Gastroesophageal sphincter (tissue), 4 donors: ENCODE data around the gene MCTP1. TPM values are rescaled to one million over a fixed set of nuclear protein-coding genes. Genes with fewer than 3 reads are reported as not detected.

ENCODE experiments used
- ATAC-seq: fragments of 150-250 bp; one replicate; pipeline ENCODE4 v1.9.1; 2016; ENCODE audit warnings: mild to moderate bottlenecking, moderate library complexity
- H3K27ac ChIP-seq, 4 donors: fragments of 200-600 bp; sonication (generic) in 3 of 4; 1 replicate in 3 of 4; 2 replicates in 1 of 4; pipeline ENCODE4 v1.5.1; 2016 to 2019
- H3K27me3 ChIP-seq: fragments of 200-600 bp; sonication (generic); one replicate; pipeline ENCODE4 v1.5.1; 2019
- H3K36me3 ChIP-seq, 2 donors: fragments of 200-600 bp; sonication (generic); one replicate each; pipeline ENCODE4 v1.5.1; 2019; ENCODE audit warnings: control low read depth in 1 of 2
- H3K4me1 ChIP-seq, 3 donors: fragments of 200-600 bp; sonication (generic); 1 replicate in 2 of 3; 2 replicates in 1 of 3; pipeline ENCODE4 v1.5.1; 2016 to 2019; ENCODE audit warnings: control low read depth in 2 of 3
- H3K4me3 ChIP-seq, 2 donors: fragments of 200-600 bp; sonication (generic); one replicate each; pipeline ENCODE4 v1.5.1; 2019; ENCODE audit warnings: mild to moderate bottlenecking in 1 of 2, moderate library complexity in 1 of 2
- H3K9me3 ChIP-seq, 3 donors: fragments of 200-600 bp; sonication (generic); one replicate each; pipeline ENCODE4 v1.5.1; 2017 to 2019; ENCODE audit warnings: control low read depth in 2 of 3
- CTCF ChIP-seq, 4 experiments: fragments of 200-600 bp in 2 of 4; fragments of 450-650 bp in 2 of 4; sonication (generic) in 1 of 4; IDR thresholded peaks; one replicate each; pipeline ENCODE4 v1.5.1; 2017 to 2019; ENCODE audit warnings: antibody characterized with exemption in 4 of 4, mild to moderate bottlenecking in 2 of 4, moderate library complexity in 2 of 4
- EP300 ChIP-seq: sonication (generic); formaldehyde crosslinking; IDR thresholded peaks from one replicate; pipeline ENCODE4 v1.6.1; 2017; ENCODE audit warnings: antibody characterized with exemption, mild to moderate bottlenecking
- POLR2A ChIP-seq, 2 donors: fragments of 450-650 bp; IDR thresholded peaks; one replicate each; pipeline ENCODE4 v1.6.1; 2017; ENCODE audit warnings: antibody characterized with exemption in 2 of 2, mild to moderate bottlenecking in 2 of 2, moderate library complexity in 1 of 2
- POLR2AphosphoS5 ChIP-seq: sonication (generic); formaldehyde crosslinking; IDR thresholded peaks from one replicate; pipeline ENCODE4 v1.6.1; 2017; ENCODE audit warnings: antibody characterized with exemption
- WGBS, 2 donors: methylation state at CpG; one replicate each; pipeline ENCODE4 v1.1.5; 2018; ENCODE audit warnings: low coverage in 1 of 2; 5-methylcytosine and 5-hydroxymethylcytosine counted together
- total RNA-seq, 4 donors: library from RNA; depleted of rRNA; stranded (reverse); fragments of >200 nt; gene quantifications; one replicate each; pipeline ENCODE4 v1.1.0, GENCODE V29; 2016

MCTP1 gene
- total RNA-seq, 4 donors from 2014 or later: 13.5 to 57.6 (median 21.9) TPM

GRCh38 chr5:95114902-95115301, 170.0 kb downstream of the MCTP1 start:
- ATAC-seq: no peak
- Histone ChIP-seq H3K9me3 (peaks cover 0 to 10% (median 0%) of the 10 kb centered on the region in 3 donors), H3K4me3 (no peak overlapping the region), H3K36me3 (no peaks in the 10 kb centered on the region), H3K4me1 (no peaks in the 10 kb centered on the region), H3K27ac (no peak overlapping the region), H3K27me3 (no peaks in the 10 kb centered on the region)
- WGBS, 2 donors: 83 to 100% methylated on average over 1 of the region's 1 CpG
- TF ChIP-seq EP300 (no peak), CTCF (IDR thresholded peaks at IDR 0.05) (no peak), POLR2A (IDR thresholded peaks at IDR 0.05) (no peak), POLR2AphosphoS5 (no peak)

- peaks cover 0 to 10% (median 0%) of the 10 kb centered on the region in 3 donors for H3K9me3 ChIP-seq
- H3K4me1 ChIP-seq: no peaks in the 10 kb centered on the region
- H3K4me3 ChIP-seq: no peak overlapping the region
- TF ChIP-seq POLR2AphosphoS5 (no peak), POLR2A (IDR thresholded peaks at IDR 0.05) (no peak), CTCF (IDR thresholded peaks at IDR 0.05) (no peak), EP300 (no peak)
- no peaks in the 10 kb centered on the region for H3K36me3 ChIP-seq
- no peak for ATAC-seq
- H3K27me3 ChIP-seq: no peaks in the 10 kb centered on the region
- no peak overlapping the region for H3K27ac ChIP-seq
- WGBS, 2 donors: 100% methylated on average over 3 of the region's 4 CpGs; no CpG with 5 or more reads in 1 of the 2 donors
These were observed 170.6 kb downstream of the MCTP1 start for GRCh38 chr5:95114305-95114704.

GRCh38 chr5:95113489-95113888, 171.4 kb downstream of the MCTP1 start:
- peaks cover 0 to 10% (median 0%) of the 10 kb centered on the region in 3 donors for H3K9me3 ChIP-seq
- no peak overlapping the region for H3K4me3 ChIP-seq
- no peak for ATAC-seq
- H3K36me3 ChIP-seq: no peaks in the 10 kb centered on the region
- no peaks in the 10 kb centered on the region for H3K4me1 ChIP-seq
- 43 to 100% methylated on average over 1 to 2 of the region's 4 CpGs for WGBS, 2 donors
- TF ChIP-seq CTCF (IDR thresholded peaks at IDR 0.05) (no peak), POLR2AphosphoS5 (no peak), EP300 (no peak), POLR2A (IDR thresholded peaks at IDR 0.05) (no peak)
- H3K27me3 ChIP-seq: no peaks in the 10 kb centered on the region
- no peak overlapping the region for H3K27ac ChIP-seq

GRCh38 chr5:95111141-95111540, 173.8 kb downstream of the MCTP1 start:
- TF ChIP-seq CTCF (IDR thresholded peaks at IDR 0.05): no peak
- no peak for TF ChIP-seq POLR2AphosphoS5
- no peak for TF ChIP-seq EP300
- TF ChIP-seq POLR2A (IDR thresholded peaks at IDR 0.05): no peak
- ATAC-seq: no peak
- no peaks in the 10 kb centered on the region for H3K27me3 ChIP-seq

GRCh38 chr5:95110118-95110517, 174.8 kb downstream of the MCTP1 start:
- ATAC-seq: no peak
- Histone ChIP-seq H3K36me3 (no peaks in the 10 kb centered on the region), H3K27me3 (no peaks in the 10 kb centered on the region), H3K4me1 (no peaks in the 10 kb centered on the region), H3K9me3 (peaks cover 0 to 10% (median 0%) of the 10 kb centered on the region in 3 donors), H3K27ac (no peak overlapping the region), H3K4me3 (no peak overlapping the region)
- TF ChIP-seq CTCF (IDR thresholded peaks at IDR 0.05): no peak
- TF ChIP-seq EP300: no peak
- no peak for TF ChIP-seq POLR2A (IDR thresholded peaks at IDR 0.05)
- no peak for TF ChIP-seq POLR2AphosphoS5
- WGBS, 2 donors: 89% methylated on average over 1 of the region's 1 CpG; no CpG with 5 or more reads in 1 of the 2 donors

More at GRCh38 chr5:95111141-95111540, 173.8 kb downstream of the MCTP1 start:
- H3K4me3 ChIP-seq: no peak overlapping the region
- no peaks in the 10 kb centered on the region for H3K36me3 ChIP-seq
- no peak overlapping the region for H3K27ac ChIP-seq
- H3K9me3 ChIP-seq: peaks cover 0 to 10% (median 0%) of the 10 kb centered on the region in 3 donors
- no peaks in the 10 kb centered on the region for H3K4me1 ChIP-seq
